ENCODE results near the gene SLC39A1. TPM values are rescaled to one million over a fixed set of nuclear protein-coding genes. Genes with fewer than 3 reads are reported as not detected.
"Not testable (repeated sequence)": the region's sequence is repeated elsewhere in the genome, so short reads cannot be mapped to it uniquely, and the experiment has no call there.

SLC39A1 gene
- total RNA-seq, 1 donor from 2014 or later = 108 TPM

DNA sequence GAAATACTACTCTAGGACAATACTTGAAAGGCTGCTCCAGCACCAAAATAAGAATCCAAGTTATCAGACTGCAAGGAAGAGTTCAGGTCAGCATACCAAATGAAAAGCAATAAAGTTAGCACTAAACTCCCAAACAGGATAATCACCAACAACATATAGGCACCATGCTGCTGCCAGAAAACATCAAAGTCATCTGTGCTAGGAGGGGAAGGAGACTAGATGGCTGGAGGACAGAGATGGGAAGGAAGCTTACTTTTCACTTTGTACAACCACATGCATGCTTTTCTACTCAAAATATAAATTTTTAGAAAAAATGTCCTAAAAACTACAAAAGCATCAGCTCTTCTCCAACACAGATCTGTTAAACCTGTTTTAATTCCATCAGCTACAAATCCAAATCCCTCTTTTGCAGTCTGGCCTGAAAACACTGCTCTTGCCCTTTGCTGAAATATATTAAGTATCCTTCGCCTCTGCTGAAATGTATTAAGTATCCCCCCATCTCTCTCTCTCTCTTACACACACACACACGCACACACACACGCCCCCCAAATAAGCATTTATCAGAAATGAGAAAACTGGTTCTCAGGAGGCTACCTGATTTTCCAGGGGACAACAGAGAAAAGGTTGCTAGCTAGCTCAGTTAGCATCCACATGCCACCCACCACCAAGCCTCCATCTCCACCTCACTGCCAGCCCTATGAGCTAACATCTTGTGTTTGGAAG is 42.1 kb downstream of the SLC39A1 start:
- FAIRE-seq = no peak

DNA sequence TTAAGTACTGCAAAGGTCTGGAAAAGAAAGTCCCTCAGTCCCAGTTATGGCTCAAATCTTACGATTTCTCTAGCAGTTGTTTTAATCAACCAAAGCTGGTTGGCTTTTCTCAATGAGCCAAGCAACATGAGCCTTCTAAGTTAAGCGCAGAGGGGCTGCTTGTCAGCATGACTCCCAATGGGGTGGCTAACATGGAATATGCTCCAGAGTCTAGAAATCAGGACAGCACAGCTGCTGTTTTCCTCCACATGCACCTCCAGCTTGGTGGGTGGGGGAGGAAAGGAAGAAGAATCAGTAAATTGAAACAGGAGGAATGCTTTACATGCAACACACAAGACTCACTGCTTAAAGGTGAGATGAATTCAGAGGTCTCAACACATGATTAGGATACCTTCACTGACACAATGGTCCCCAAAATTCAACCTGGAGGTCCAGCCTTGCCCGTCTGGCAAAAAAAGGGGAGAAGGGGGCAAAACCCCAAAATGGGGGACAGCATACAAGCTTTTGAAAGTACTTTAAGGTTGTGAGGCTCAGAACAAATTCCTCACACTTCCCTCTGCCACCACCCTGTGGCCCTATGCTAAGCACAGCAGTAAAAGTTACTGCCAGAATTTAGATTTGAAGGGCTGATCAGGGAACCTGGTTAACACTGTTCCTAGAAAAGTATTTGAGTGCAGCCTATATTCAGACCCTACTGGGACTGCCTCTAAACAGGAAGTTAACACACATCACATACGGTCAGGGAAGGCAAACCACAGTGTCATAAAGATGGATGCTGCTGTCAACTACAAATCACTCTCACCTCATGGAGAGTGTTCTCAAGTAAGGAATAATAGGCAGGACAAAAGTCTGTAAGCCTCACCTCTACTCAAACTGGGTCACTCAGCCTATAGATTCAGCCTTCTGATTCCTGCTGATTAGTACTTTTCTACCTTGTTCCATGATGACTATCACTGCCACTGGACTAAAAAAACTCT is 43.2 kb downstream of the SLC39A1 start:
- Histone ChIP-seq H3K36me3 (ENCODE audit: control insufficient read depth, insufficient read depth, low read length) (peaks cover 3% of the 10 kb centered on the region), H3K4me3 (ENCODE audit: low read depth, low read length) (no peak overlapping the region), H3K27me3 (ENCODE audit: control insufficient read depth, insufficient read depth, low read length) (no peaks in the 10 kb centered on the region)
- no peak for FAIRE-seq
- TF ChIP-seq, protein P1, sequence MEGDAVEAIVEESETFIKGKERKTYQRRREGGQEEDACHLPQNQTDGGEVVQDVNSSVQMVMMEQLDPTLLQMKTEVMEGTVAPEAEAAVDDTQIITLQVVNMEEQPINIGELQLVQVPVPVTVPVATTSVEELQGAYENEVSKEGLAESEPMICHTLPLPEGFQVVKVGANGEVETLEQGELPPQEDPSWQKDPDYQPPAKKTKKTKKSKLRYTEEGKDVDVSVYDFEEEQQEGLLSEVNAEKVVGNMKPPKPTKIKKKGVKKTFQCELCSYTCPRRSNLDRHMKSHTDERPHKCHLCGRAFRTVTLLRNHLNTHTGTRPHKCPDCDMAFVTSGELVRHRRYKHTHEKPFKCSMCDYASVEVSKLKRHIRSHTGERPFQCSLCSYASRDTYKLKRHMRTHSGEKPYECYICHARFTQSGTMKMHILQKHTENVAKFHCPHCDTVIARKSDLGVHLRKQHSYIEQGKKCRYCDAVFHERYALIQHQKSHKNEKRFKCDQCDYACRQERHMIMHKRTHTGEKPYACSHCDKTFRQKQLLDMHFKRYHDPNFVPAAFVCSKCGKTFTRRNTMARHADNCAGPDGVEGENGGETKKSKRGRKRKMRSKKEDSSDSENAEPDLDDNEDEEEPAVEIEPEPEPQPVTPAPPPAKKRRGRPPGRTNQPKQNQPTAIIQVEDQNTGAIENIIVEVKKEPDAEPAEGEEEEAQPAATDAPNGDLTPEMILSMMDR (IDR thresholded peaks at IDR 0.05; ENCODE audit: insufficient read depth, low read length, severe bottlenecking) = no peak
- DNase-seq (ENCODE audit: low read depth) = peak; percentile 8

More for the DNA sequence above, 42.1 kb downstream of the SLC39A1 start:
- Histone ChIP-seq H3K27me3 (ENCODE audit: control insufficient read depth, insufficient read depth, low read length) (no peaks in the 10 kb centered on the region), H3K36me3 (ENCODE audit: control insufficient read depth, insufficient read depth, low read length) (peaks cover 3% of the 10 kb centered on the region), H3K4me3 (ENCODE audit: low read depth, low read length) (peak overlapping the region; percentile 42)
- no peak for DNase-seq (ENCODE audit: low read depth)
- TF ChIP-seq, protein P1 (IDR thresholded peaks at IDR 0.05; ENCODE audit: insufficient read depth, low read length, severe bottlenecking) = no peak

DNA sequence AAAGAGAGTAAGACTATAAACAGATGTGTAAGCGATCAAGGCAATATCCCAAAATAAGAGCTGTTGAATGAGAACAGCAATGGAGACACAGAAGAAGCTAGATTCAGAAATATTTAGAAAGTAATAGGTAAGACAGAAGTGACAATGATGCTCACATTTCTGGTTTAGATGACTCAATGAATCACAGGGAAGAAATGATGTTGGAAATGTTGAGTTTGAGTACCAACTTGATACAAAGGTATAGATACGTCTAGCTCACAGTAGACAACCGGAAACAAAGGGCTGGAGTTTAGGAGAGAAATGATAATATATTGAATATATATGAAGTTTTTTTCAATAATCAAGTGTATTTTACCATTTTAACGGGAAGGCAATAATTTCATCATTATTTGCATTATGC is 47.0 kb downstream of the SLC39A1 start:
- DNase-seq (ENCODE audit: low read depth) (no peak), FAIRE-seq (no peak)
- H3K4me3 ChIP-seq (ENCODE audit: low read depth, low read length) = no peak overlapping the region
- no peaks in the 10 kb centered on the region for H3K27me3 ChIP-seq (ENCODE audit: control insufficient read depth, insufficient read depth, low read length)
- TF ChIP-seq, protein P1 (IDR thresholded peaks at IDR 0.05; ENCODE audit: insufficient read depth, low read length, severe bottlenecking) = no peak
- H3K36me3 ChIP-seq (ENCODE audit: control insufficient read depth, insufficient read depth, low read length) = peaks cover 5% of the 10 kb centered on the region

DNA sequence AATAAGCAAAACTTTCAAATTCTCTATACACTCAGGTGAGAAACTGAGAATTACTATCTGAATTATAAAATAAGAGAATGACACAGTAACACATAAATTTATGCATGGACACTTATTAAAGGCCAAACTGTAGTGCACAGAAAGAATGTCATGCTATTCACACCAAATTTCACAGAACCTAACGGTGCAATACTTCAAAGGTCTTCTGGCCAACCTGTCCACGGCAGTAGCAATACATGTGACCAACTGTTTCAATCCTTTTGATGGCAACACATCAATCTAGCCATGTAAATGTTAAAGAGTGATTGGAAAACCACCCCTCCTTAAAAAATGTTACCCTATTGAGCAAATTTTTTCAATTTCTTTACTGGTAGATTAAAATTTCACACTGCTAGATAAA is 51.0 kb downstream of the SLC39A1 start:
- Histone ChIP-seq H3K36me3 (ENCODE audit: control insufficient read depth, insufficient read depth, low read length) (peaks cover 3% of the 10 kb centered on the region), H3K27me3 (ENCODE audit: control insufficient read depth, insufficient read depth, low read length) (no peaks in the 10 kb centered on the region), H3K4me3 (ENCODE audit: low read depth, low read length) (no peak overlapping the region)
- FAIRE-seq (no peak), DNase-seq (ENCODE audit: low read depth) (no peak)
- TF ChIP-seq, protein P1 (IDR thresholded peaks at IDR 0.05; ENCODE audit: insufficient read depth, low read length, severe bottlenecking) = no peak

DNA sequence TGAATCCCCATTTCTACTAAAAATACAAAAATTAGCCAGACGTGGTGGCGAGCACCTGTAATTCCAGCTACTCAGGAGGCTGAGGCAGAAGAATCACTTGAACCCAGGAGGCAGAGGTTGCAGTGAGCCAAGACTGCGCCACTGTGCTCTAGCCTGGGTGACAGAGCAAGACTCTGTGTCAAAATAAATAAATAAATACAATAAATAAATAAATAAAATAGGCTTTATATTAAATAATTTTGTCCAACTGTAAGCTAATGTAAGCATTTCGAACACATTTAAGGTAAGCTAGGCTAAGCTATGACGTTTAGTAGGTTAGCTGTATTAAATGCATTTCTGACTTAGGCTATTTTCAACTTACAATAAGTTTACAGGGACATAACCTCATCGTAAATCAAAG is 52.8 kb downstream of the SLC39A1 start:
- not testable (repeated sequence) for H3K4me3 ChIP-seq (ENCODE audit: low read depth, low read length); DNase-seq (ENCODE audit: low read depth); FAIRE-seq; H3K36me3 ChIP-seq (ENCODE audit: control insufficient read depth, insufficient read depth, low read length); H3K27me3 ChIP-seq (ENCODE audit: control insufficient read depth, insufficient read depth, low read length)

Other genes starting within 250 kb of the SLC39A1 start
- gene INTS3, start 235.5 kb downstream of the SLC39A1 start, total RNA-seq = 12.6 and 12.7 TPM in 2 replicates
- 4.1 and 7.4 TPM in 2 replicates for gene SLC27A3, start 188.1 kb downstream of the SLC39A1 start, total RNA-seq
- 1.8 and 3.7 TPM in 2 replicates for gene GATAD2B, start 40.6 kb downstream of the SLC39A1 start, total RNA-seq
- 8.7 and 12.3 TPM in 2 replicates for gene DENND4B, start 16.8 kb downstream of the SLC39A1 start, total RNA-seq
- 2.6 and 4.7 TPM in 2 replicates for gene CRTC2, start 4.9 kb downstream of the SLC39A1 start, total RNA-seq
- gene CREB3L4, start 4.4 kb upstream of the SLC39A1 start, total RNA-seq = 4.6 and 7.1 TPM in 2 replicates
- 181 and 183 TPM in 2 replicates for gene JTB, start 14.1 kb upstream of the SLC39A1 start, total RNA-seq
- 24.2 and 40.8 TPM in 2 replicates for gene RAB13, start 22.8 kb upstream of the SLC39A1 start, total RNA-seq
- gene RPS27, start 27.2 kb upstream of the SLC39A1 start, total RNA-seq = 1,160 and 1,698 TPM in 2 replicates
- under 0.01 and 0.13 TPM in 2 replicates for gene NUP210L, start 191.5 kb upstream of the SLC39A1 start, total RNA-seq
- gene TPM3, start 228.6 kb upstream of the SLC39A1 start, total RNA-seq = 279 and 321 TPM in 2 replicates
- gene CFAP141, start 242.8 kb upstream of the SLC39A1 start, total RNA-seq = not detected in 2 replicates

Data from bronchial epithelial cell (primary cell).